ENCODE data around the gene GNB4.

DNA sequence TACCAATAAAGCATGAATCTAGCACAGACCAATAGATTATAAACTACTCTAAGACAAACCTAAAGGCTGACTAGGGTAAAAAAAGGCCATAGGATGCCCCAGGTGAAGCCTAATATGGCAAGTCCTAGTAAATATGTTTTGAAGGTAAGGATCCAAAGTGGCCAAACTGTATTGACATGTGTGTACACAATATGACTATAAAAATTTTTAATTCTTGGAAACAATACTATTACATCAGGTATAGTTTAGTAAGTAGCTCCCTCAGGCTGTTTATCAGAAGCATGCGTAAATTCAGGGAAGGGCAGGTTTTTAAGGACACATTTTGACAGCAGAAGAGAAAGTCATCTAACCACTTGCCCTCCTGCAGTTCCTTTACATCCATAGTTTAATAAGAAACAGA, 18.8 kb downstream of the GNB4 start:
- TF ChIP-seq, protein P1, sequence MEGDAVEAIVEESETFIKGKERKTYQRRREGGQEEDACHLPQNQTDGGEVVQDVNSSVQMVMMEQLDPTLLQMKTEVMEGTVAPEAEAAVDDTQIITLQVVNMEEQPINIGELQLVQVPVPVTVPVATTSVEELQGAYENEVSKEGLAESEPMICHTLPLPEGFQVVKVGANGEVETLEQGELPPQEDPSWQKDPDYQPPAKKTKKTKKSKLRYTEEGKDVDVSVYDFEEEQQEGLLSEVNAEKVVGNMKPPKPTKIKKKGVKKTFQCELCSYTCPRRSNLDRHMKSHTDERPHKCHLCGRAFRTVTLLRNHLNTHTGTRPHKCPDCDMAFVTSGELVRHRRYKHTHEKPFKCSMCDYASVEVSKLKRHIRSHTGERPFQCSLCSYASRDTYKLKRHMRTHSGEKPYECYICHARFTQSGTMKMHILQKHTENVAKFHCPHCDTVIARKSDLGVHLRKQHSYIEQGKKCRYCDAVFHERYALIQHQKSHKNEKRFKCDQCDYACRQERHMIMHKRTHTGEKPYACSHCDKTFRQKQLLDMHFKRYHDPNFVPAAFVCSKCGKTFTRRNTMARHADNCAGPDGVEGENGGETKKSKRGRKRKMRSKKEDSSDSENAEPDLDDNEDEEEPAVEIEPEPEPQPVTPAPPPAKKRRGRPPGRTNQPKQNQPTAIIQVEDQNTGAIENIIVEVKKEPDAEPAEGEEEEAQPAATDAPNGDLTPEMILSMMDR (IDR thresholded peaks at IDR 0.05): no peak
- TF ChIP-seq EP300 (IDR thresholded peaks at IDR 0.05; ENCODE audit: borderline replicate concordance in 1 of 2, low read depth in 1 of 2, low read length in 1 of 2) (no peak), POLR2AphosphoS5 (IDR thresholded peaks at IDR 0.05; ENCODE audit: low read depth, low read length) (no peak), RAD21 (IDR thresholded peaks at IDR 0.05; ENCODE audit: low read length) (no peak), YY1 (IDR thresholded peaks at IDR 0.05; ENCODE audit: low read depth) (no peak), TEAD4 (IDR thresholded peaks at IDR 0.05; ENCODE audit: borderline replicate concordance, insufficient read depth) (no peak)
